Measurements from ENCODE around the gene PRSS12.

PRSS12 gene

GRCh38 chr4:118322831-118323502 lies 29.8 kb downstream of the PRSS12 start:
- Histone ChIP-seq H3K36me3 (ENCODE audit: insufficient read depth, low read length) (no peaks in the 10 kb centered on the region), H3K27ac (ENCODE audit: low read depth, low read length, poor library complexity, severe bottlenecking) (no peak overlapping the region), H4K20me1 (ENCODE audit: insufficient read depth, low read length) (no peaks in the 10 kb centered on the region), H3K9ac (ENCODE audit: low read length) (no peak overlapping the region), H2AFZ (ENCODE audit: low read length) (no peak overlapping the region), H3K79me2 (ENCODE audit: insufficient read depth, low read length) (no peaks in the 10 kb centered on the region), H3K4me3 (ENCODE audit: low read depth, low read length, poor library complexity, severe bottlenecking) (no peak overlapping the region), H3K9me3 (ENCODE audit: low read length) (no peaks in the 10 kb centered on the region), H3K27me3 (ENCODE audit: insufficient read depth, low read length) (no peaks in the 10 kb centered on the region), H3K4me1 (ENCODE audit: insufficient read depth, low read length, severe bottlenecking) (no peaks in the 10 kb centered on the region), H3K4me2 (ENCODE audit: low read length) (no peak overlapping the region), H3F3A (ENCODE audit: insufficient read depth, low read length) (no peaks in the 10 kb centered on the region), H3K9me2 (ENCODE audit: low read depth, low read length) (no peaks in the 10 kb centered on the region)
- no peak for TF ChIP-seq EZH2 (IDR thresholded peaks at IDR 0.05; ENCODE audit: borderline replicate concordance, low read length)
- no peak for TF ChIP-seq CTCF (IDR thresholded peaks at IDR 0.05; ENCODE audit: low read length)

DNA sequence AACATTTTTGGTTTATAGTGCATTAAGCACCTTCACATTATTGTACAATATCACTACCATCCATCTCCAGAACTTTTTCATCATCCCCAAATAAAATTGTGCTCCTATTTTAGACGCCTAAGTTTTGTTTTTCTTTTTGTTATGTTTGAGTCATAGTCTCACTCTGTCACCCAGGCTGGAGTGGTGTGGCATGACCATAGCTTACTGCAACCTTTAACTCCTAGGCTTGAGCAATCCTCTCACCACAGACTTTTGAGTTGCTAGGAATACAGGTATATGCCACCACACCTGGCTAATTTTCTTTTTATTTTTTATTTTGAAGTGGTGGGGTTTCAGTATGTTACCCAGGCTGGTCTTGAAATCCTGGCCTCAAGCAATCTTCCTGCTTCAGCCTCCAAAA lies 33.9 kb downstream of the PRSS12 start:
- Histone ChIP-seq H3K4me1 (ENCODE audit: insufficient read depth, low read length, severe bottlenecking) (no peaks in the 10 kb centered on the region), H3K9me3 (ENCODE audit: low read length) (no peaks in the 10 kb centered on the region), H3K36me3 (ENCODE audit: insufficient read depth, low read length) (no peaks in the 10 kb centered on the region), H3K9ac (ENCODE audit: low read length) (no peak overlapping the region), H4K20me1 (ENCODE audit: insufficient read depth, low read length) (no peaks in the 10 kb centered on the region), H3F3A (ENCODE audit: insufficient read depth, low read length) (no peaks in the 10 kb centered on the region), H3K4me3 (ENCODE audit: low read depth, low read length, poor library complexity, severe bottlenecking) (no peak overlapping the region), H3K27ac (ENCODE audit: low read depth, low read length, poor library complexity, severe bottlenecking) (no peak overlapping the region), H3K79me2 (ENCODE audit: insufficient read depth, low read length) (no peaks in the 10 kb centered on the region), H2AFZ (ENCODE audit: low read length) (no peak overlapping the region), H3K27me3 (ENCODE audit: insufficient read depth, low read length) (no peaks in the 10 kb centered on the region), H3K9me2 (ENCODE audit: low read depth, low read length) (no peaks in the 10 kb centered on the region), H3K4me2 (ENCODE audit: low read length) (no peak overlapping the region)
- TF ChIP-seq CTCF (IDR thresholded peaks at IDR 0.05; ENCODE audit: low read length): no peak
- no peak for TF ChIP-seq EZH2 (IDR thresholded peaks at IDR 0.05; ENCODE audit: borderline replicate concordance, low read length)

DNA sequence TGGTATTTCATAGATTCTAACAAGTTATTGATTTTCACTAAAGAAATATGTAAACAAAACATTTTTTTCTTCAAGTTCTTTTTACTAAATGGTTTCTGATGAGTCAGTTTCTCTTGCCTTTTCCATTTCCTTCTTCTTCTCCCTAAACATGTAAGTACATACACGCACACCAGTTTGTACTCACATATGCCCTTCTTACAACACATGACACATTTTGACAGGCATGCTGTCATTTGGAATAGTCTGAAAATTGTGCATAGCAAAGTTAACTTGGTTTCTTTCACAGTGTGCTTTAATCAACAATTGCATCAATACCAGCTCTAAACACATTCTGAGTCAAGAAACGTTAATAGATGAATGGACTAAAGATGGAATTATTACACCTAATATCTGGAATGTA lies 35.1 kb downstream of the PRSS12 start:
- no peak for TF ChIP-seq EZH2 (IDR thresholded peaks at IDR 0.05; ENCODE audit: borderline replicate concordance, low read length)
- no peak for TF ChIP-seq CTCF (IDR thresholded peaks at IDR 0.05; ENCODE audit: low read length)
- Histone ChIP-seq H3K27ac (ENCODE audit: low read depth, low read length, poor library complexity, severe bottlenecking) (no peak overlapping the region), H3K9ac (ENCODE audit: low read length) (no peak overlapping the region), H3K27me3 (ENCODE audit: insufficient read depth, low read length) (no peaks in the 10 kb centered on the region), H4K20me1 (ENCODE audit: insufficient read depth, low read length) (no peaks in the 10 kb centered on the region), H3K4me2 (ENCODE audit: low read length) (no peak overlapping the region), H3K9me3 (ENCODE audit: low read length) (no peaks in the 10 kb centered on the region), H2AFZ (ENCODE audit: low read length) (no peak overlapping the region), H3K36me3 (ENCODE audit: insufficient read depth, low read length) (no peaks in the 10 kb centered on the region), H3K9me2 (ENCODE audit: low read depth, low read length) (no peaks in the 10 kb centered on the region), H3K4me1 (ENCODE audit: insufficient read depth, low read length, severe bottlenecking) (no peaks in the 10 kb centered on the region), H3F3A (ENCODE audit: insufficient read depth, low read length) (no peaks in the 10 kb centered on the region), H3K4me3 (ENCODE audit: low read depth, low read length, poor library complexity, severe bottlenecking) (no peak overlapping the region), H3K79me2 (ENCODE audit: insufficient read depth, low read length) (no peaks in the 10 kb centered on the region)

Measured in OCI-LY1 (cell line).